GM19043 (cell line): Measurements from ENCODE around the gene ADAMTS5.

ENCODE experiments used
- ATAC-seq: cut with Tn5 transposase; IDR thresholded peaks from one replicate; pipeline ENCODE4 v1.9.1; 2021; ENCODE audit warnings: low read depth; ENCODE audit not compliant: unreplicated experiment

The ADAMTS5 gene

DNA sequence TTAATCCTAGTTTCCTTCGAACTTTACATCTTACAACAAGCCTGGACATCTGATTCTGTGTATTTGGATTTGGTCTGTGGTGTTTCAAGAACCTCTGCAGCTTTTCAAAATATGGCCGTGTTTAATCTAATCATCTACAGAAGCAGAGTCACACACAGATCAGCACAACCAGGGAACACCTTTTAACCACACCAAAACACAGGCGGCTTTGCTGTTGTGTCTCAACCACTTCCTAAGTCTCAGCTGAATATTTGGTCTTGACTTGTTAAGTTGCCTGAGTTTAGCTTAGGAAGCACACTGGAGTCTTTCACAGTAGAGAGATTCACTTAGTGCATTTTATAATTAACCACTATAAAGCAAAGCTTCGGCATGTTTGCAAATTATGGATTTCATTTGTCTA, 17.1 kb downstream of the ADAMTS5 start:
- ATAC-seq, result no peak

DNA sequence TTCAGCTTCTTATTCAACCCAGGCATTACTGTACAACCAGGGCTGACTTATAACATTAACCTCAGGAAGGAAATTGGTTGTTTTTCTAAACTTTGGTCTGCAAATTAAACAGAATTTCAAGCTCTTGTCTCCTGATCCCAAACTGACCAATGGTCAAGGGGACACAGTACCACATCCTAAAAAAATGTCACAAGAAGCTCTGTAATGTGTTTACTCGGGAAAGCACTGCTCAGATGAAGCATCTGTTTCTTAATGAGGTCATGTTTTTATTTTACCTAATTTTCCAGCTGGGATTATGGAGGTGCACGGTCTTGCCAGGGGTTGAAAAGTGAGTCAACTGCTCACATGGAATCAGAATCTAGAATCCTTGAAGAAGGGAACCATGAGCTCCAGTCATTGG, 18.7 kb downstream of the ADAMTS5 start:
- no peak for ATAC-seq

DNA sequence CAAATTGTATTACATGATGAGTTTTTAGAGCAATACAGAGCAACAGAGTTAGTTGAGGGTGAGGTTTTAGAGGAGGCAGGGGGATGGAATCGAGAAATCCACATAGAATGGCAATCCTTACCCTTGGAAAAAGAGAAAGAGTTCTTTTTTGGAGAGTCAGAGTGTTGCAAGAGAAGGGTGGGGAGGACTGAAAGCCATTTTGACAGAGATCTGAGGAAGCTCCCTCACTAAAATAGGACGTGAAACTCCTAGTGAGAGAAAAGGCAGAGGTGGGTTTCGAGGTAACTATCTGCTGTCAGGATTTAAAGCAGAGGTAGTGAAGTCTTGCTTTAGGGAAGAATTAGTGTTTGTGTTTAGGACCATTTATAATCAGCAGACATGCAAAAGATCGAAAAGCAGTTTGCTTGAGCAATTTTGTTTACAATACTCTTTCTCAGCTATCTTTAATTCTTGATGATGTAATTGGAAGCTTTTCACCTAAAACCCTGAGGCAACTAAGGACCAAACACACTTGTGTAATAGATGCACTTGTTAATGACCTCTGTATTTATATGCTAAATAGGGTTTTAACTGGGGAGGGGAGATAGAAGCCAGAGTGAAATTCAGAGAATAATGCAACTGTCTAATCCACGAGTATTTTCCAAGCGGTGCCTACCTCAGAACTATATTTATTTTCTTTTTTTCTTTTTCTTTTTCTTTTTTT, 20.0 kb downstream of the ADAMTS5 start:
- ATAC-seq, result no peak

DNA sequence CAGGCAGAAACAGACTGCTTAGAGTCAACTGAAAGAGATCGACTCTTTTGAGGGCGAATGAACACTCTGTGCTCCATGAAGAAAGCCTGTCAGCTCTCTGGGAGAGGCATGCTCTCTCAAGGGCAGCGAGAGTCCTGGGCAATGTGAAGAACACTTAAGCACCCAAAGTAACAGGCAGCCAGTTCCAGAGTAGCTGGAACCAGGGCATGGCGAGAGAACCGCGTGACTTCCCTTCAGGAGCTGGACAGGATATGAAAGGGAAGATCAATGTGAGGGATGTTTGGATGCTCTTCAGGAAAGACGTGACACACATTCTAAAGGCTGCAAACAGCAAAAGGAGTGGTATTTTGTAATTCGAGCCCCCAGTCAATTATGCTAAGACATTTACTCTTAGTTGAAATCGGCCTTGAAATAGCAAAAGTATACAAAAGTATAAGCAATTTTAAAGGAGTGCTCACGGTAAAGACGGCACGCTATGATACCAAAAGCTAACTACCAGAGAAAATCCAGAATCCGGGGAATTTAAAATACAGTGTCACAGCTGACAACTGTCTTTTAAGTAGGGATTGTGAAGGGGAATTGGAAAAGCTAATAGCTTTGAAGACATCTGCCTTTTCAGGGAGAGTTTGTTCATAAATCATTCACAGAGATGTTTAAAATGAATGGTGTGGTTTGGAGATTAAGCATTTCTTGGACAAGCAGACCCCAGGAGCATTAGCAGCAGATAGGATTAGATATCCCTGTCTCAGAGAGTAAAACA, 20.8 kb downstream of the ADAMTS5 start:
- ATAC-seq, result no peak

DNA sequence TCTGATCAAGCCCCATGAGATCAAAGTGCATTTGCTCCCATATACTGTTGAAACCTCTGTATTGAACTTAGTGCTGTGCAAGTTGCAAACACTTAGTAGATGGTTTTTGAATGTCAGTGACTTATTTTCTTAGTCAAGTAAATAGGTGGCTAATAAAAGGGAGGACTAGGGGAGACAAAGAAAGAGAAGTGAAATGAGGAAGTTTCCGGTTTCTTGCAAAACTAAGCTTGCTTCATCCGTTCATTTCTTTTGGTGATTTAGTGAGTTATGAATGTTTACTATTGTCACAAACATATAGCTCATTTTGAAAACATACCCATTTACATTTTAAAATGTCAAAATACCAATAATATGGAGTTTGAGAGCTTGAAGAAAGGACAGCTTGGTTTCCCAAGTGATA, 23.0 kb downstream of the ADAMTS5 start:
- ATAC-seq, result no peak

DNA sequence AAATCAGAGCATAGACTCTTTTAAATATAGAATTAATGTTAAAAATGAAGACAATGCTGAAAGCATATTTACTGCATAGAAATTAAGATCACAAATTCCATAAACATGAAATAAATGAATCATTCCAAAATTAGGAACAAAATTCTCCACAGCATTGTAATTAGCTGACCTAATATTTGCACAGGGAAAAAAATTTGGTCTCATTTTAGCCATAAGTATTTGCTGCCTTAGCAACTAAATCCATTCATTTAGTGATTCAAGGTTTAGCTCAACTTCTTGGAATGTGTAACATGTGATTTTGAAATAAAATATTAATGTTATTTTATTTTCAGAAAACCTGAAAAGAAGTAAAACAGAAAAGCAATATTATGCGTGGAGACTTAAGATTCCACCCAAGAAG, 25.5 kb downstream of the ADAMTS5 start:
- ATAC-seq, result no peak

DNA sequence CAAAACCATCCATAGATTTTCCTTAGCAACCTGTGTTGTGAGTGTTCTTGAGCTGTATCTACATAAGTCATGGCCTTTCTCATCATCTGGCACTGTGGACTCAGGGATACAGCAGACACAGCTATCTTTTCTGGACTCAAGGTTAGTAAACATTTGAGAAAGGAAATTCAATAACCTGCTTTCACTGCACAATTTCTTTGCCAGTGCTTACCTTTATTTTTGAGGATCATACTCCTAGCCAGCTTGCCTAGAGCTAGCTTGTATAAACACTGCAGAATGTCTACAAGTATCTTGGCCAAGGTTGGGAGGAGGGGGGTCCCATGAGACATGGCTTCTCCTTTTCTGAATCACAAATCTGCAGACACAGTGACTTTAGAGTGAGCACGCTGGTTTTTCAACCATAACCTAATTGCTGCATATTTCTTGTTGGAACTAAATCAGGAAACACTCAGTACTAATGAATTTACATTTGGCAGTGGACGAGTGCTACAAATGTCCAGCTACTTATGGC, 27.2 kb downstream of the ADAMTS5 start:
- no peak for ATAC-seq

DNA sequence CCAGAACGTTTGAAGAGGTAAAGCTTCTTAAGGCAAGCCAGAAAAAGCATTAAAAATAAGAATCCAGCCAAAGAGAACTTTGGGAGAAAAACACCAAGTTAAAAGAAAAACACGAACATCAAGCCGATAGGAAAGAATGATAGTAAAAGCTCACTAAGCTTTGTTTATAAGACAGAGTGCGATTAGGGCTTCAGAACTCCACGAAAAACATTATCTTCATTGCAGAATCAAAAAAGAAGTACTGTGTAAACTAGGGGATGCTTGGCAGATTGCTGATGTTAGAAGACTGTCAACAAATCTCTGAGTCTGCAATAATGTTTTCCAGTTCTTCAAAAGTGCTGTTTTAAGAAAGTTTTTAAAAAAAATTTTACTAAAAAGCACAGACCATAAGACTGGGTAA, 30.2 kb downstream of the ADAMTS5 start:
- no peak for ATAC-seq

DNA sequence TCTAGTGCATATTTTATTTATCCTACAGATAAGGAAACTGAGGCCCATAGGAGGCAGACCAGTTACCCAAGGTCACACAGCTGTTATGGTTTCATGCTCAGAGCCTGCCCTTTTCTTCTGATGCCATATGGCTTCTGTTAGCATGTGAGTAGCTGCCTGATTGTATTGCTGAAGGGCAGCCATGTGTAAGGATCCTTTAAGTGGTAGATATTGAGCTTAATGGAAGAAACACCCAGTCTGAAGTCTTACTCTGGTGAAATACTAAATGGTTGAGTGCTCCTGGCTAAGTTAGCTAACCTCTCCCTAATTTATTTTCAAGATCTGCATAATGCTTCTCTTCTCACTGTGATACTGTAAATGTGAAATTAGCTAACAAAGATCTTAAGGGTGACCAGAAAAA, 30.9 kb downstream of the ADAMTS5 start:
- ATAC-seq, result no peak

DNA sequence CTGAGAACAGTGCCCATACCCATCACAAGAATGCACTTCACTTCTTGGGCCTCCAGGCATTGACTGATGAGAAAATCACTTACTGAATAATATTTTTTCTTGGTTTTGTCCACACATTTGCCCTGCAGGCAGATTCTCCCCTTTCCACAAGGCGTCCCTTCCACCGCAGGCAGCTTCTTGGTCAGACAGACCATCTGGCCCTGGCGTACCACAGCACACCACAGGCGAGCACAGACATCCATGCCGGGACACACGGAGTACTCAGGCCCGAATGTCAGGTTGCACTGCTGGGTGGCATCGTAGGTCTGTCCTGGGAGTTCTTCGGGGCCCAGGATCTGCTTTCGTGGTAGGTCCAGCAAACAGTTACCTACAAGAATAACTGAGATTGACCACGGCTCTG, 32.5 kb downstream of the ADAMTS5 start:
- no peak for ATAC-seq

DNA sequence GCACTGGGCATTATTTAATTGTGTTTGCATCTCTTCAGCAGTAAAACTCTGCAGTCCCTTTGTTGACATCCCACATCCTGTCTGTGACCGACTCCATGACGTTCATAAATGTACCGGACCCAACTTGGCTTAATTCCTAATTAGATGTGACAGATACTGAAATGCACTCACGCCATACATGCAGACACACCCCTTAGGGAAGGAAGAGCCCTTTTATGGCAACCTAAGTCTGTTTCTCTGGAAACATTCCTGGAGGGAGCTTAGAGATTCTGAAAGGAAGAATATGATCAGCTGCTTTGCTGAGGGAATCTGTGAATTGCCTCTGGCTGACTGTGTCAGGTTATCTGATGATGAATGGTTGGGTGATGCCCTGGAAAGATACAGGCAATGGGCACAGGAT, 33.4 kb downstream of the ADAMTS5 start:
- no peak for ATAC-seq

DNA sequence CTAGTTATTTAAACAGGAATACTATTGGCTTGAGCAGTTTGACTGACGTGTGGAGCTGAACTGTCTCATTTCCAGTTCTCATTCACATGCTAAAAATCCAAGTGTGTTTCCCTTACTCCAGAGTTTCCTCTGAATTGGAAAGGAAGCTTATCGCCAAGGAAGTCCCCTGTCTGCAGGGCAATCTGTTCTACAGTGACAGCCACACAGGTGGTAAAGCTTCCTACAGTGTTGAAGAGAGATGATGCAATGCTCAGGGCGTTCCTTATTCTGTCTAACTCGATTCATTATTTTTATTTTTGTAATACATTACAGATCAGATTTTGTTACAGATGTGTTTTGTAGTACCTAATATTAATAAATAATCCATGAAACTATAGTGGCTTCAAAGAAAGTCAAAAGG, 41.3 kb downstream of the ADAMTS5 start:
- no peak for ATAC-seq

DNA sequence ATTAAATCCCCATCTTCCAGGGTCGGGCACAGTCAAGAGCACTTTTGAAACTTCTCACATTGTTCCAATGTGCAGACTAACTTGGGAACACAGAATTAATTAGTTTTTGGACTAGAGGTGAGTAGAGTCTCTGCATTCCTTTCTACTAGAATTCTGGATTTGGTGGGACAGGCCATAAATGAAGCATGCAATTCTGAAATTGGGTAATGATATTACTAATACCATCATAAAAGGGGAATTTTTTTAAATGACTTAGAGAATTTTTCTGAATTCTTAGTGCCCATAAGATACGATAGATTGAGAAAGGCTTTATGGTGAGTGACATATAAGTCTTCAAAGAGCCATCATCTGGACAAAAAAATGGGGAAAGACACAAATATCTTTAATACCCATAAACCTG, 41.8 kb downstream of the ADAMTS5 start:
- ATAC-seq, result no peak

DNA sequence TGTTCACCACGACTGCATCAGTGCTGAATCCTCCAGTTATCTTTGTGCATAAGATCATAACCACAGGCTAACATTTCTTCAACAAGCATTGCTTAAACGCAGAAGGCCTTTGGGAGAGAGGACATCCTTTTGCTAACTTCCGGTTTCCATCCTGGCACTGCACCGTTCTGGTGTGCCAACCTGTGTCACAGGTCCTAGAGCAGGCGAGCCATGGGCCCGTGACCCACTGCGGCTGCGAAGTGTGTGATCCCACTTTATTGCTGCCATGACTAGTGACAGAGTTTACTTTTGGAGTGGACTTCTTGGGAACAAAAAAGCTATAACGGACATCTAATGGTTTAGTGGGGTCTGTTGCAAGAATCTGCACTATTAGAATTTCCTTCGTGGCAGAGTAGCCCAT, 42.9 kb downstream of the ADAMTS5 start:
- ATAC-seq, result no peak

DNA sequence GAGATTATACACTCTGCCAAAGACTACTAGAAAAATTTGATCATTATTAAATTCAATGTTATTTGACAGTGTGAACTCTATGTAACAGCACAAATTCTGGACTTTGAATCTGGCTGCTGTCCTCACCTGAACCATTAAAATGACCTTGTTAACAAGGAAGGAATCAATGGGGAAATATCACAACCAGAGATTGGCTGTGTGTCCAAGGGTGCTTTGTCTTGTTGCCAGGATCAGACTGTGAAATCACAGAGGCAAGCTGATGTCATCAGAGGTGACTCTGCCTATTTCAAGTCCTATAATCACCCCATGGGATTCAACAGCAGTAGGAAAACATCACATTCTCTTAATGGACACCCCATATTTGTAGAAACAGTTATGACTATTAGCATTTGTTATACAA, 46.8 kb downstream of the ADAMTS5 start:
- ATAC-seq, result no peak

DNA sequence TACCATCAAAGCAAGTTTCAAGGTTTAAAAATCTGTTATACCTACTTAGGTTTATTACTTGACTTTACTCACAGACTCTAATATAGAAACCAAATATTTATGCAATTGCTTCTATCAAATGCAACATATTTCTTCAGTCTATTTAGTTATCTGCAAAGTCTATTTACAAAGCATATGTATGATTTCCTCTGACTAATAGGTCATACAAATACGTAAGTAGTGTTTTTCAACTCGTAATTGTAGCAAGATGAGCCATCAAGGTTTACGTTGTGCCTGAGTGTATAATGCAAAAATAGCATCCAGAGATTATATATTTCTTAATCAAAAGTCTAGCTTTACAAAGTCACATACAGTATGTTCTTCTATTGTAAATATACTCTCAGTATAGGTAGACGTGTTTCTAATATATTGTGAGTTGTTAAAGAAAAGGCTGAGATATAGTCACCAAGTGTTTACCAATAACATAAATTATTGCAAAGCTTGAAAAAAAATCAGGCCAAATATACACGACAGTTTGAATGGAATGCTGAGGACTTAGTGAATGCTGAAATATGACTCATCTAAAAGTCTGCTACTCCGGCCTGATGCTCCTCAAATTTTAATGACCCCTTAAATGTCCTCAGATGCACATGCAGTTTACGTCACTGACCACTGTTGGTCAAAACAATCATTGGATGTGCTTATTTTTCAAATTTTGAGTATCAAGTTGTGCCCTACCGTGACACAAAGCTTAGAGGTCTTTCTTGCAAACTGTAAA, 48.4 kb downstream of the ADAMTS5 start:
- ATAC-seq, result no peak

DNA sequence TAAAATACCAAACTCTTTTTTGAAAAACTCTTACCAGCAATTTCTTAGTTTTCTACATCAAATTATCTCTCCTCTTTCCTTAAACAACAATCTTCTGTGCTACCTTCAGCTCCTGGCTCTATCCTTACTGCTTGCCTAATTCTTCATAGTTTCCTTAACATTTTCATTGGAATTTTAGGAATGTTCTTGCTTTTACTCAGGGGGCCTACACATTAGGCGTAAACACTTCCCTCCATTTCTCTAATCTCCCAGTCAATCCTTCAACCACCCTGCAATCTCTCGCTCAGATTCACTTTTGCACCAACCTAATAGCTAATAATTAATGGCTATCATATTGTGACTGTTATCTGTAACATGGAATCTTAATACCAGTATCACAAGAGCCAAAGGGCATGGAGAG, 50.1 kb downstream of the ADAMTS5 start:
- no peak for ATAC-seq

DNA sequence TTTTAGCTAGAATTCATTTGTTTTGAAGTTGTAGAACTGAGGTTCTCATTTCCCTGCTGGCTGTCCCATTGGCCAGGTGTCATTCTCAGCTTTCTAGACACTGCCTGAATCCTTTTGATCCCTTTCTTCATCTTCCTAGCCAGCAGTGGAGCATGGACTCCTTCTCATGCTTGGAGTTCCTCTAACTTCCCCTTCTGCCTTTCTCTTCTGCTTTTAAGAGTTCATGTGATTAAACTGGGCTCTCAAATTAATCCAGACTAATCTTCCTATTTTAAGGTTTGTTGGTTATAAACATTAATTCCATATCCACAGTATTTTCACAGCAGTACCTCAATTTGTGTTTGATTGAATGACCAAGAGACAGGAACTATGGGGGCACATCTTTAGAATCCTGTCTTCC, 52.3 kb downstream of the ADAMTS5 start:
- no peak for ATAC-seq

DNA sequence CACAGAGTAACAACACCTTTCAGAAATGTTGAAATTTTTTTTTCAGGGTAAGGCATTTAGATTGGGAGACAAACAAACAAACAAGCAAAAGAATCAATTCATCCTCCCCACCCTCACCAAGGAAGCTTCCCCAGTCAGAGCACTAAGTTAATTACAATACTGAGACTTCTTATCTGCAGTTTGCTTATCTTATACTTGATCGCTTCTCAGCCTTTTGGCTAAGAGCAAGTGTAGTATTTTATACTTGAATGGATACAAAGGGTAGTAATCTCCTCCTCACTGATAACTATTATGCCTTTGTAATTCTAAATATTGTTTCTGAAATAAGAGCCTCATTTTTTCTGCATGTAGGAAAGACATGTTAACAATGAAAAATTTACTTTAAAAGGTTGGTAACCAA, 54.4 kb downstream of the ADAMTS5 start:
- no peak for ATAC-seq

DNA sequence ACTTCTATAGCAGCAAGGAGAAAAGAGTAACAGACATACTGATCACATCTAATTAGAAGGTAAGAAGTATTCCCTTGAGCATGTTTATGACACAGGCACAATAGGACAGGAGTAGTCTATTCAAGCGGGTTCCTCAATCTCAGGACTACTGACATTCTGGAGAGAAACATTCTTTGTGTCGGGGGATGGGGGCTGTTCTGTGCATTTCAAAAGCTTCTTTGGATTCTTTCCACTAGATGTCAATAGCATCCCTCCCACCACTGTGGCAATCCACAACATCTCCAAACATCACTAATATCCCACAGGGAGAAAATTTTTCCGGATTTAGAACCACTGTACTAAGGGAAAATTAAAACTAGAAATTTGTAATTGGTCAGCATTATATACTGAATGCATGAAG, 56.9 kb downstream of the ADAMTS5 start:
- no peak for ATAC-seq

DNA sequence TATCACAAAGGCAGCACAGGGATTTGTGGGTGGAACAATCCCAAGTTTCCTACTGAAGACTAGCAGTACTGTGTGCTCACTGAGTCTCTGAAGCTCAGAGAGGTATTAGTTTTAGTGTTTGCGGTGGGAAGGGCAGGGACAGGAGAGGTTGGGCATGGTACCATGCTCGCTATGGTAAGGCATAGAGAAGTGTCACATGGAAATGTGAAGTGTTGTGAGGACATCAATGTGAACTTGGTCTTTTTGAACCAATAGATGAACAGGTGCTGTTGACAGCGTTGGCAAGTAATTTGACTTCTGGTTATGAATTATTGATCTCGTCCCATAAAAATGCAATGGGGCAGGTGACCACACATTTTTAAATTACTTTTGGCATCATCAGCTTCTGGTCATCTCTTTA, 65.9 kb downstream of the ADAMTS5 start:
- ATAC-seq, result no peak
